Mesenchymal stem cell (in vitro differentiated cells and primary cell): ENCODE results near the gene ALDH1L1.

Source experiments
- DNase-seq: peaks from one replicate; pipeline ENCODE4 v3.0.0-alpha.2; 2013
- H2AFZ ChIP-seq: one replicate; pipeline ENCODE4 v1.6.1; 2013; ENCODE audit warnings: low read depth, mild to moderate bottlenecking, control low read depth, inconsistent platforms, low read length, moderate library complexity
- H2AK5ac ChIP-seq: 2 replicates; pipeline ENCODE4 v1.6.1; 2013; ENCODE audit warnings: low read length, moderate library complexity, mild to moderate bottlenecking, inconsistent platforms; ENCODE audit not compliant: severe bottlenecking
- H2BK120ac ChIP-seq: one replicate; pipeline ENCODE4 v1.6.1; 2013; ENCODE audit warnings: low read depth, mild to moderate bottlenecking, inconsistent platforms, low read length, moderate library complexity
- H2BK12ac ChIP-seq, 2 experiments: one replicate each; pipeline ENCODE4 v1.6.1; 2013; ENCODE audit warnings: inconsistent platforms in 2 of 2, low read length in 2 of 2, mild to moderate bottlenecking in 2 of 2, moderate library complexity in 2 of 2, control low read depth in 1 of 2
- H2BK15ac ChIP-seq: one replicate; pipeline ENCODE4 v1.6.1; 2013; ENCODE audit warnings: mild to moderate bottlenecking, low read depth, inconsistent platforms; ENCODE audit not compliant: poor library complexity, severe bottlenecking
- H2BK5ac ChIP-seq: 2 replicates; pipeline ENCODE4 v1.6.1; 2013; ENCODE audit warnings: low read depth, mild to moderate bottlenecking, low read length, control low read depth, inconsistent platforms; ENCODE audit not compliant: poor library complexity, severe bottlenecking
- H3K14ac ChIP-seq, 2 experiments: one replicate each; pipeline ENCODE4 v1.6.1; 2013; ENCODE audit warnings: inconsistent platforms in 2 of 2, low read length in 2 of 2, control low read depth in 1 of 2, mild to moderate bottlenecking in 1 of 2, moderate library complexity in 1 of 2
- H3K18ac ChIP-seq, 2 experiments: one replicate each; pipeline ENCODE4 v1.6.1; 2013; ENCODE audit warnings: inconsistent platforms in 2 of 2, low read length in 2 of 2, control low read depth in 1 of 2, low read depth in 1 of 2, mild to moderate bottlenecking in 1 of 2
- H3K23ac ChIP-seq, 2 experiments: one replicate each; pipeline ENCODE4 v1.6.1; 2013; ENCODE audit warnings: inconsistent platforms in 2 of 2, low read length in 2 of 2, mild to moderate bottlenecking in 2 of 2, moderate library complexity in 2 of 2, control low read depth in 1 of 2
- H3K27ac ChIP-seq: 2 replicates; pipeline ENCODE4 v1.5.1; 2013; ENCODE audit warnings: mild to moderate bottlenecking, moderate library complexity, low read length, control low read depth, inconsistent platforms; ENCODE audit not compliant: poor library complexity, severe bottlenecking
- H3K27me3 ChIP-seq, 2 experiments: 2 replicates each; pipeline versions ENCODE4 v1.6.1 to v1.7.0; 2013; ENCODE audit warnings: low read length in 2 of 2, mild to moderate bottlenecking in 2 of 2, moderate library complexity in 2 of 2, control low read depth in 1 of 2, inconsistent platforms in 1 of 2; ENCODE audit not compliant: control insufficient read depth in 1 of 2, insufficient read depth in 1 of 2
- H3K36me3 ChIP-seq, 2 experiments: 2 replicates each; pipeline versions ENCODE4 v1.6.1 to v1.7.0; 2013; ENCODE audit warnings: low read length in 2 of 2, control low read depth in 1 of 2, inconsistent platforms in 1 of 2, low read depth in 1 of 2, mild to moderate bottlenecking in 1 of 2; ENCODE audit not compliant: insufficient read depth in 2 of 2, control insufficient read depth in 1 of 2
- H3K4ac ChIP-seq, 2 experiments: one replicate each; pipeline ENCODE4 v1.6.1; 2013; ENCODE audit warnings: inconsistent platforms in 2 of 2, low read length in 2 of 2, mild to moderate bottlenecking in 2 of 2, moderate library complexity in 2 of 2, control low read depth in 1 of 2, low read depth in 1 of 2
- H3K4me1 ChIP-seq: 2 replicates; pipeline ENCODE4 v1.6.1; 2013; ENCODE audit warnings: low read depth, low read length, control low read depth; ENCODE audit not compliant: control insufficient read depth, insufficient read depth
- H3K4me2 ChIP-seq: 2 replicates; pipeline ENCODE4 v1.6.1; 2013; ENCODE audit warnings: low read length, mild to moderate bottlenecking, inconsistent platforms; ENCODE audit not compliant: poor library complexity, severe bottlenecking
- H3K4me3 ChIP-seq, 2 experiments: 2 replicates each; pipeline versions ENCODE4 v1.5.1 to v1.7.0; 2013; ENCODE audit warnings: low read length in 2 of 2, mild to moderate bottlenecking in 2 of 2, control low read depth in 1 of 2, low read depth in 1 of 2; ENCODE audit not compliant: insufficient read depth in 1 of 2
- H3K79me1 ChIP-seq: replicated peaks from 2 replicates; pipeline ENCODE4 v1.6.1; 2013; ENCODE audit warnings: mild to moderate bottlenecking, control low read depth, low read length, inconsistent platforms; ENCODE audit not compliant: poor library complexity, severe bottlenecking
- H3K9ac ChIP-seq: 2 replicates; pipeline ENCODE4 v1.7.0; 2013; ENCODE audit warnings: mild to moderate bottlenecking, low read length, moderate library complexity
- H3K9me3 ChIP-seq: 2 replicates; pipeline ENCODE4 v1.7.0; 2013; ENCODE audit warnings: mild to moderate bottlenecking, low read length; ENCODE audit not compliant: control insufficient read depth
- H4K8ac ChIP-seq: one replicate; pipeline ENCODE4 v1.6.1; 2013; ENCODE audit warnings: inconsistent platforms, mild to moderate bottlenecking, low read length, moderate library complexity
- H4K91ac ChIP-seq: one replicate; pipeline ENCODE4 v1.6.1; 2013; ENCODE audit warnings: mild to moderate bottlenecking, low read length, inconsistent platforms
- WGBS: methylation state at CpG from one replicate; pipeline ENCODE4 v1.1.7; 2013; ENCODE audit warnings: mixed read lengths; 5-methylcytosine and 5-hydroxymethylcytosine counted together

Gene ALDH1L1

DNA sequence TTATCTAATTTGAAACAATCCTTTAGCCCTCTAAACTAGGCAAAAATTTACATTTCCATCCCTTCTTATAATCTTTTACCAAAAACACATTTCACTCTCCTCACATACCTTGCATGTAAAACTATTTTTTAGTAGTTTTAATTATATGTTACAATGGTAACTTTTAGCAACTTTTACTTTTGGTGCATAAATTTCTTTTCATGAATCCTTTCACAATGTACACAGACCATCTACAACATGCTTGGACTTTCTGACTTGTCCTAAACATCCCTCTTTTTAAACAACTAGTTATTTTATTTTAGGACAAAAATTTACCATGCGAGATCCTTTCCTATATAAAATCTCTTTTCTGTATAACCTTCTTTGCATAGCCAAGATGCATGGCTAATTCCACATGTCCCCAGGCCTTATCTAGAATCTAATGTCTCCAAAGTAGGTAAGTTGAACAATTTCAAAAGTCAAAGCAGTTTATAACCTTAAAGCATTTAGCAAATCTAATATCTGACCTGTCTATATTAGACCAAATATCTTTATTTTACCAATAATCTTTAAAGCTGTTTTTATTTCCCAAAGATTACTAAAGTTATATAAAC lies 14.4 kb upstream of the ALDH1L1 start:
- no peak for DNase-seq
- Histone ChIP-seq H3K14ac (no peak overlapping the region), H2BK5ac (no peak overlapping the region), H3K18ac (no peak overlapping the region), H3K4me2 (no peak overlapping the region), H2BK120ac (no peak overlapping the region), H2AK5ac (no peak overlapping the region), H3K4me3 (no peak overlapping the region), H3K27me3 (peaks cover 0 to 4% of the 10 kb centered on the region in 2 experiments), H2BK15ac (no peak overlapping the region), H3K36me3 (no peaks in the 10 kb centered on the region), H3K9ac (no peak overlapping the region), H3K4me1 (no peaks in the 10 kb centered on the region), H3K23ac (no peak overlapping the region), H3K9me3 (peaks cover 17% of the 10 kb centered on the region), H3K4ac (no peak overlapping the region), H4K8ac (no peak overlapping the region), H3K79me1 (no peaks in the 10 kb centered on the region), H3K27ac (no peak overlapping the region), H2BK12ac (no peak overlapping the region), H2AFZ (no peak overlapping the region), H4K91ac (no peak overlapping the region)
- 80% methylated on average over 1 of the region's 1 CpG for WGBS

DNA sequence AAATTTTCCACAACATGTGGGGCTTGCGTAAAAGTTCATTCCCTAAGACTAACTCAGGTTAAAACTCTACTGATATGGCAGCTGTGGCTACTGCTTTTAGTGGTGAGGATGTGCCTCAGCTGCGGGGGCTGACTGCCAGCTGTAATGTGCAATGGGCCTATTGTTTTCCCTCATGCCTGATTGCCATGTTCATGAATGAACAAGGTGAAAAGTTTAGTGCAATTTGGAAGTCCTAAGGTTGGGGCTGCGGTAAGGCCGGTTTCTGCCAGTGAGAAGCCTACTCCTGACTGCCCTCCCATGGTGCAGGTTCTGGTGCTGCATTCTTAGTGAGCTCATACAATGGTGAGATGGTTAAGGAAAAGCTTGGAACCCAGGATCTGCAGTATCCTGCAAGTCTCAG lies 10.9 kb upstream of the ALDH1L1 start:
- no peak overlapping the region for H4K91ac ChIP-seq
- H3K4me2 ChIP-seq: no peak overlapping the region
- no peak overlapping the region for H2BK5ac ChIP-seq
- no peak overlapping the region for H2BK120ac ChIP-seq
- H3K79me1 ChIP-seq: no peaks in the 10 kb centered on the region
- H3K4me1 ChIP-seq: no peaks in the 10 kb centered on the region
- H2BK12ac ChIP-seq: no peak overlapping the region
- no peak for DNase-seq
- 96% methylated on average over 4 of the region's 4 CpGs for WGBS
- no peaks in the 10 kb centered on the region for H3K36me3 ChIP-seq
- H3K9ac ChIP-seq: no peak overlapping the region
- no peak overlapping the region for H3K27ac ChIP-seq
- no peak overlapping the region for H3K18ac ChIP-seq
- no peak overlapping the region for H3K4me3 ChIP-seq
- H3K9me3 ChIP-seq: peaks cover 17% of the 10 kb centered on the region
- H2BK15ac ChIP-seq: no peak overlapping the region
- H2AFZ ChIP-seq: no peak overlapping the region
- peaks cover 15 to 30% of the 10 kb centered on the region in 2 experiments for H3K27me3 ChIP-seq
- no peak overlapping the region for H4K8ac ChIP-seq
- H2AK5ac ChIP-seq: no peak overlapping the region
- H3K23ac ChIP-seq: no peak overlapping the region
- no peak overlapping the region for H3K4ac ChIP-seq
- no peak overlapping the region for H3K14ac ChIP-seq

- Histone ChIP-seq H3K27me3 (peaks cover 29 to 51% of the 10 kb centered on the region in 2 experiments), H2BK5ac (no peak overlapping the region), H4K8ac (no peak overlapping the region), H3K4ac (no peak overlapping the region), H2BK15ac (no peak overlapping the region), H3K79me1 (no peaks in the 10 kb centered on the region), H2BK120ac (no peak overlapping the region), H3K4me2 (no peak overlapping the region), H3K9ac (no peak overlapping the region), H4K91ac (no peak overlapping the region), H2AFZ (no peak overlapping the region), H3K4me1 (peaks cover 4% of the 10 kb centered on the region), H3K14ac (no peak overlapping the region), H3K9me3 (peaks cover 2% of the 10 kb centered on the region), H3K23ac (no peak overlapping the region), H3K27ac (no peak overlapping the region), H2AK5ac (no peak overlapping the region), H3K18ac (no peak overlapping the region), H2BK12ac (no peak overlapping the region), H3K4me3 (no peak overlapping the region), H3K36me3 (no peaks in the 10 kb centered on the region)
- no peak for DNase-seq
- WGBS: 94% methylated on average over 3 of the region's 4 CpGs
Measured at GRCh38 chr3:126187920-126188319, 7.5 kb upstream of the ALDH1L1 start.

DNA sequence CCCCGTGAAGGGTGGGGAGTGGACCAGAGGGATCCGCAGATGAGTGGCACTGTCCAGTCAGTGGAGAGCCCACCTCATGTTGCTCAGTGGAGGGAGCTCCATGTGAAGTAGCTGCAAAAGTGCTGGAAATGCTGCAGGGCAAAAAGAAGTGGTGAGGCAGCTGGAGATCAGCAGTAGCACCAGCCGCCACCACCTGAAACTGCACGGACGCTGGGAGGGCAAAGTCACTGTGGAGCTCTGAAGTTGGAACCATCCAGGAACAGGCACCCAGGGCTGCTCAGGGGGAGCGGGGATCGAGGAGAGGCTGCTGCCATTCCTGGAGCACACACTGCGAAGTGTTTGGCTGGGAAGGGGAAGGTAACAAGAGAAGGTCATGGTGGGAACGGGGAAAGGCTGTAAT lies 6.4 kb upstream of the ALDH1L1 start:
- Histone ChIP-seq H3K23ac (no peak overlapping the region), H2BK120ac (no peak overlapping the region), H4K8ac (no peak overlapping the region), H3K4ac (no peak overlapping the region), H3K9ac (no peak overlapping the region), H2BK5ac (no peak overlapping the region), H3K27me3 (peaks cover 40 to 63% of the 10 kb centered on the region in 2 experiments), H3K4me1 (peaks cover 4% of the 10 kb centered on the region), H3K9me3 (no peaks in the 10 kb centered on the region), H3K27ac (no peak overlapping the region), H4K91ac (no peak overlapping the region), H2BK12ac (no peak overlapping the region), H2AK5ac (no peak overlapping the region), H3K36me3 (no peaks in the 10 kb centered on the region), H3K79me1 (no peaks in the 10 kb centered on the region), H2BK15ac (no peak overlapping the region), H3K14ac (no peak overlapping the region), H3K4me3 (no peak overlapping the region), H2AFZ (no peak overlapping the region), H3K18ac (no peak overlapping the region), H3K4me2 (no peak overlapping the region)
- DNase-seq: no peak
- WGBS: 94% methylated on average over 9 of the region's 9 CpGs
